ENCODE measurements around the gene CREB3L2. TPM values are rescaled to one million over a fixed set of nuclear protein-coding genes. Genes with fewer than 3 reads are reported as not detected.

CREB3L2 gene
- total RNA-seq, 1 donor from 2014 or later = 8.4 TPM

GRCh38 chr7:137846549-137846826 lies 155.4 kb downstream of the CREB3L2 start:
- FAIRE-seq (no peak), DNase-seq (ENCODE audit: low read depth) (no peak)
- TF ChIP-seq CTCF (IDR thresholded peaks at IDR 0.05; ENCODE audit: insufficient read depth, low read length, severe bottlenecking) = no peak
- H3K4me3 ChIP-seq (ENCODE audit: low read depth, low read length) = no peak overlapping the region
- peaks cover 32% of the 10 kb centered on the region for H3K27me3 ChIP-seq (ENCODE audit: control insufficient read depth, insufficient read depth, low read length)
- no peaks in the 10 kb centered on the region for H3K36me3 ChIP-seq (ENCODE audit: control insufficient read depth, insufficient read depth, low read length)

GRCh38 chr7:137844677-137845425 lies 157.0 kb downstream of the CREB3L2 start:
- no peak for FAIRE-seq
- TF ChIP-seq CTCF (IDR thresholded peaks at IDR 0.05; ENCODE audit: insufficient read depth, low read length, severe bottlenecking) = no peak
- H3K4me3 ChIP-seq (ENCODE audit: low read depth, low read length) = no peak overlapping the region
- no peak for DNase-seq (ENCODE audit: low read depth)
- H3K36me3 ChIP-seq (ENCODE audit: control insufficient read depth, insufficient read depth, low read length) = no peaks in the 10 kb centered on the region
- H3K27me3 ChIP-seq (ENCODE audit: control insufficient read depth, insufficient read depth, low read length) = peaks cover 32% of the 10 kb centered on the region

GRCh38 chr7:137839903-137840779 lies 161.7 kb downstream of the CREB3L2 start:
- DNase-seq (ENCODE audit: low read depth) (no peak), FAIRE-seq (no peak)
- Histone ChIP-seq H3K36me3 (ENCODE audit: control insufficient read depth, insufficient read depth, low read length) (no peaks in the 10 kb centered on the region), H3K4me3 (ENCODE audit: low read depth, low read length) (no peak overlapping the region), H3K27me3 (ENCODE audit: control insufficient read depth, insufficient read depth, low read length) (peaks cover 5% of the 10 kb centered on the region)
- no peak for TF ChIP-seq CTCF (IDR thresholded peaks at IDR 0.05; ENCODE audit: insufficient read depth, low read length, severe bottlenecking)

GRCh38 chr7:137838706-137839315 lies 163.1 kb downstream of the CREB3L2 start:
- DNase-seq (ENCODE audit: low read depth) (no peak), FAIRE-seq (no peak)
- no peak overlapping the region for H3K4me3 ChIP-seq (ENCODE audit: low read depth, low read length)
- H3K36me3 ChIP-seq (ENCODE audit: control insufficient read depth, insufficient read depth, low read length) = no peaks in the 10 kb centered on the region
- no peaks in the 10 kb centered on the region for H3K27me3 ChIP-seq (ENCODE audit: control insufficient read depth, insufficient read depth, low read length)
- TF ChIP-seq CTCF (IDR thresholded peaks at IDR 0.05; ENCODE audit: insufficient read depth, low read length, severe bottlenecking) = no peak

- Histone ChIP-seq H3K27me3 (ENCODE audit: control insufficient read depth, insufficient read depth, low read length) (no peaks in the 10 kb centered on the region), H3K4me3 (ENCODE audit: low read depth, low read length) (no peak overlapping the region), H3K36me3 (ENCODE audit: control insufficient read depth, insufficient read depth, low read length) (no peaks in the 10 kb centered on the region)
- no peak for TF ChIP-seq CTCF (IDR thresholded peaks at IDR 0.05; ENCODE audit: insufficient read depth, low read length, severe bottlenecking)
- FAIRE-seq (no peak), DNase-seq (ENCODE audit: low read depth) (no peak)
Measured at GRCh38 chr7:137836541-137836940, 165.3 kb downstream of the CREB3L2 start.

Measured in bronchial epithelial cell (primary cell).